GM18505 (cell line): ENCODE measurements around the gene ACAP1.
A peak's percentile ranks its signal among the peaks of the same experiment; 100 is the strongest.

Experiments used
- ATAC-seq: cut with Tn5 transposase; IDR thresholded peaks from one replicate; pipeline ENCODE4 v1.9.1; 2021; ENCODE audit not compliant: unreplicated experiment
- POLR2A ChIP-seq: IDR thresholded peaks from 4 replicates; pipeline ENCODE4 v1.6.1; 2011; ENCODE audit warnings: borderline replicate concordance; ENCODE audit not compliant: insufficient read depth, insufficient read length; ENCODE audit errors: extremely low read depth

ACAP1 gene

DNA sequence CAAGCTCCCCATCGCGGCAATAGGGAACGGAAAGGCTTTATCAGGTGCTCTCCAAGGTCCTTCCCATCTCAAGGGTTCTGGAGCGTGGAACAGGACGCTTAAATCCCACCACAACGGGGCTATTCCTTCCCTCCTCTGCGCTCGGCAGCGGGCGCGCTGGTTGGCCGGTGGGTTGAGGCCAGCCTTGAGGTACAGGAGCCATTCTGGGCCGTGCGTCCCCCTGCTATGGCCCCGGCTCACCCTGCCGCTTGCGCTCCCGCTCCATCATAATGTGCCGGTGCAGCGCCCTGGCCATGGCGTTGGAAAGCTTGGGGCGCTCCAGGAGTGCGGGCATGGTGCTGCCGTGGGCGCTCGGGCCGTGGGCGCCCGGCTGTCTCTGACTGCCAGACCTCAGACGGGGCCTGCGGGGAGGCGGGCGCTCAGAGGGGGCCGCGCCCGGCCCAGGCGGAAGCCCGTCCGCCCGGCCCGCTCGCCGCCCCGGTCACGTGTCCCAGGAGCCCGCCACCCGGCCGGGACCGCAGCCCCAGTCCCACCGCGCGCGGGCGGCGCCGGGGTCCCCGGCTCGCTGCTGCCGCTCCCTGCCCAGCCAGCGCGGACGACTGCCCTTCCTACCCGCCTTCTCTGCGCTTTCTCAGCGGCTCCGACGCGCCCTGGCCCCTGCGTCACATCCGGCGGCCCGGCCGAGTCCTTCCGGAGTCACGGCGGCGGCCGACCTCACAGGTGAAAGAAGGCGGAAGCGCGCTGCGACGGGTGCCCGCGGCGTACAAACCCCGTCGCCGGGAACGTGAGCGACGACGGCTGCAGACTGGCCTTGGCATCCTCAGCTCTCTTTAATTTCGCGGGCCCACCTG is 21.4 kb upstream of the ACAP1 start, which contains the start of gene GPS2:
TSS of gene GPS2 (minus strand) at position 642 of the 851 bp plus-strand sequence. CDS start at position 334, 308 bp downstream.
- peak; percentile 84 for TF ChIP-seq POLR2A
- ATAC-seq: peak; percentile 67

DNA sequence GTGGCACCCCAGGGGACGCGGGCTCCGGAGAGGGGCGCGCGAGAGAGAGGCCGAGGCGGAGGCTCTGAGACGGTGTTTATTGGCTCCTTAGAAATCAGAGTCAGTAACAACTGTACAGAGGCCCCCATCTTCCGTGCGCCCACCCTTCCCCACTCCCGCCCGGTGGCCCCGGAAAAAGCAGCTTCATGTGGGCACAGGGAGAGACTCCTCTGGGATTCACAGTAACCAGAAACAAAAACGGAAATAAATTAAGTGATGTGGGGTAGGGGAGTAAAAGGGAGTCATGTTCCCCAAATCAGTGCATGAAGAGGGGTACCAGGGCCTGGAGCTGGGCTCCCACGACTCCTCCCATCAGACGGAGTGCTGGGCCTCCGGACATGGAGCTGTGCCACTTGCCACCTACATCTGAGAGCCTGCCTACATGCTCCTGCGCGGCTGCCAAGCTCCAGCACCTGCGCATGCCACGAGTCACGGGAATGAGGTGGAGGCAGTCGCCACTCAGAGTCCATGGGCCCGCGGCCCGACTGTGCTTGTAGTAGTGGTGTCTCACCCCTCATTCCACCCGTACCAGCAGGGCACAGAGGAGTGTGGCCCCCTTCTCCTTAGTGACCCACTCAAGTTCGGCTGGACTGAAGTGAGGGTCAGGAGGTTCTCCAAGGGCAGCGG is 20.6 kb upstream of the ACAP1 start:
- no peak for ATAC-seq

DNA sequence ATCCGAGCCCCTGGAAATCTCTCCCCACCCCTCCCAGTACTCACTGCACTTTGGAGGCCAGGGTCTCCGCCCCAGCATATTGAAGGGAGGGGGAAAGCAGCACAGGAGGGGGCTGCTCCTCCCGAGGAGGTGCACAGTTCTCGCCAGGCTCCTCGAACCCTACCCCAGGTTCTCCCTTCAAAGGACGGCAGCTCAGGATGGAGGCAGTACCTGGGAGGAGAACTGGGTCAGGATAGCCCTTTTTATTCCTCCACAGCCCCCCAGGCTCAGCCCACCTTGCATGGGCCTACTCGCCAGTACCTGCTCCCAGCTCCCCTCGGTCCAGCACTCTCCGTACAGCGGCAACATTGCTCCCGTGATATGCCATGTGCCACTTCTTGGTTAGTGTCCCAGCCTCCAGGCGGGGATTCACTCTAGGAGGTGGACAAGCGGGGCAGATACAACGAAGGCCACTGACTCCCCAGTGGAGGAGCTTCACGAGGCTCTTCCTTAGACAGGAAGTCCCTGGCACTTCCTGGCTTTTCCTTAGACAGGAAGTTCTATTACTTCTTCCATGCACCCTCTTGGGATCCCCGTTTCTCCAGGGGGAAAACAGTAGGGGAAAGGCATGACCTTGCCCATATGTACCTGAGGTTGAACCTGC is 19.0 kb upstream of the ACAP1 start:
- no peak for ATAC-seq
- no peak for TF ChIP-seq POLR2A

More for the DNA sequence above, 20.6 kb upstream of the ACAP1 start:
- TF ChIP-seq POLR2A: no peak

DNA sequence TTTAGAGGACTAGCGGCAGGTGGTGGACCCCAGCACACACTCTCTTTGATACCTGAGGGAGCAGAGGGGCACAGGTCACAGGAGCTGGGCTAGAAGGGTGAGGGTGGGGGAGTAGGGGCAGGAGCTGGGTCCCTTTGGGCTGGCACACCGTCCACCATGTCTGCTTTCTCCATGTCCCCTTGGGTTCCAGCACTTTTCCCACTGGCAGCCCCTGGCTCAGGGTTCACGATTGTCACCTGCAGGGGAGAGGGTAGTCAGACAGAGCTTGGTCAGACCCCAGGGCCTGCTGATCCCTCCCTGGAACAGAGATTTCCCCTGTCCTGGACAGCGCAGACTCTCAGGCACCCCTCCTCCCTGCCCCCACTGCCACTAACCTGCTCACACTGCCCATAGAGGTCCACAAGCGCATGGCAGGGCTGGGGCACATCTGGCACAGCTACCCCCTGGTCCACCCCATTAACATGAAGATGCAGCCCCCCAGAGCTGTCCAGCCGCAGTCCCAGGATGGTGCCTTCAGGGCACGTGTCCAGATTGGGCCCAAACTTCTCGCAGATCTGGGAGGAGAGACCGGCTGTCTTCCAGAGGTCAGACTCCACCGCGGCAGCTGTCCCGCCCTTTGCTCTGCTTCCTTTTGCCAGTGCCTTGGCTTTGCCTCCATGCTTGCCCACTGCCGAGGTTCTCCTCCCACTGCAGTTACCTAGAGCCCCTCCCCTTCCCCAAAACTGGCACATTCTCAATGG is 18.0 kb upstream of the ACAP1 start:
- ATAC-seq: no peak
- TF ChIP-seq POLR2A: no peak

DNA sequence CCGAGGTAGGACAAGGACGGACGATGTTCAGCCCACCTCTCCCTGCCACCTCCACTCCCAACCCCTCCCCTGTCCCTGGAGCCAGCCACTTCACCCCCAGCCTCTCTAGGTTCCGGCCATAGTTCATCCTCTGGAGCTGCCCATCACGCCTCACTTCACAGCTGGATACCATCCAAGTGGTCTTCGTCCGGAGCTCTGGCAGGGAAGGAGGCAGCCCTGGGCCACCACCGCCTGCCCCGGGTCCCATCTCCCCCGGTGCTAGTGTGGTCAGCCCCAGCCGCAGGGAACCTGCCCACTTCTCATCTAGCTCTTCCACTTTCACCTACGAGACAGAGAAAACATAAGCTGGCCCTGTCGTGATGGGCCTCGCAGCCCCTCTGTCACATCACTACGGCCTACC is 14.9 kb upstream of the ACAP1 start:
- TF ChIP-seq POLR2A: no peak
- ATAC-seq: no peak

DNA sequence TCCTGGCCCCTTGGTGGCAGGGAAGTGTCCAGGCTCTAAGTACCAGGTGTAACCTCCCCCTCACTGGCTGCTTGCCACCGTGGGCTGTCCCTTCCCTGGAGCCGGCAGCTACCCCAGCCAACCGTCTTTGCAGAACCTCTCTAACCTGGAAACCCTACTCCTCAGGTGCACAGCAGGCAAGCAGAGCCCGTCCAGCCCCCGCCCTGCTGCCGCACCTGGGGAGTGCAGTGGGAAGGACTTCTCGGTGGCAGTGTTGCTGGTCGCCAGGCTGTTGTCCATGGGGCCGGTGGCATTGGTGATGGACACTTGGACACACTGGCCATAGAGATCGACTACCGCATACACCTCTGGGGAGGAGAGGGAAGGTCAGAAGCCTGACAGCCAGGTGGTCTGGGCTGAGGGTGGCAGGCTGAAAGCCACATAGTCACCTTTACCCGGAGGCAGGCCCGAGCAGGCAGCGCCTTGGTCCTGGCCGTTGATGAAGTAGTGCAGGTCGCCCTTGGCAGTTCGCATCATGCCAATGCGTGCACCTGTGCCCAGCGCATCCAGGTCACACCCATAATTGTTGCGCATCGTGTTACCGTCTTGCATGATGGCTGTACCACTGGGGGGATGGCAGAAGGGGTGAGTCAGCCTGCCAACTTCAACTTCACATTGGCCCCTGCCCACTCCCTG is 13.7 kb upstream of the ACAP1 start:
- TF ChIP-seq POLR2A: no peak
- ATAC-seq: no peak

DNA sequence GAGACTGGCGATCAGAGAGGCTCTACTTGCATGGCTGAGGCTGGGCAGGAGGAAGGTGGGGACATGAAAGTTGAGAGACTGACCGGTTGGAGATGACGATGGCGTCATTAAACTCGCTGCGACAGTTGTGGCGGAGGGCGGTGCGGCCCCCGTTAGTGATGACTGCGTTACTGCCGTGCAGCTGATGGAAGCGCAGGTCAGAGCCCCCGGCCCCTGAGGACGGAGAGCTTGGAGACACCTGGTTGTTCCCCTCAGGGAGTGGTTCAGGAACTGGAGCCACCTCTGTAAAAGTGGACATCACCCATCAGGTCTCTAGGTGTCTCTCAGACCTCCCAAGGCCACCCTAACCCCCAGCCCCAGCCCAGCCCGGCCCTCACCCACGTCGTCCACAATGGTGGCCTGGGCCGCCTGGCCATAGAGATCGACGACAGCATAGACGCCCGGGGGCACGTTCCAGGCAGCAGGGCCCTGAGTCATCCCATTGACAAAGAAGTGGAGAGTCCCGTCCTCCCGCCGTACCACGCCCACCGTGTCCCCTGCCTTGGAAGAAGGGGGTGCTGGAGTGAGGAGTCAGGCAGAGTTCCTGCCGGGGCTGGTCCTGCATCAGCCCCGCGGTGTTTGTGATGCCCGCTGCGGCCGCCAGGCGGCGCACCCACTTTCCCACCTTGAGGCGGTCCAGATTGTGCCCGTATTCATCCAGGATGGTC is 12.4 kb upstream of the ACAP1 start:
- TF ChIP-seq POLR2A: no peak
- ATAC-seq: no peak

DNA sequence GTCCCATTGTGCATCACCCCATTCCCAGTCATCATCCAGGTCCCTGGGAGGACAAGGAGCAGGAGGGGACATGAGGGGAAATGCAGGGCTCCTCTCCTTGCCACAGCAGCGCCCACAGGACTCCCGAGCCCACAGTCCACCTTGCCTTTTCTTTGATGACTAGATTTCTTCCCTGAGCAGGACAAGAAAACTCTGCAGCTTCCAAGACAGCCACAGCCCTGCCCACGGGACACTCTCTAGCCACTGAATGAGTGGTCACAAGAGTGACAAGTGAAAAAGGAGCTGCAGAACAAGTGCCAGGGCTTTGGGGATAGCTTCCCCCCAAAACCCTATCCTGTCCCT is 11.9 kb upstream of the ACAP1 start:
- no peak for TF ChIP-seq POLR2A
- ATAC-seq: no peak

DNA sequence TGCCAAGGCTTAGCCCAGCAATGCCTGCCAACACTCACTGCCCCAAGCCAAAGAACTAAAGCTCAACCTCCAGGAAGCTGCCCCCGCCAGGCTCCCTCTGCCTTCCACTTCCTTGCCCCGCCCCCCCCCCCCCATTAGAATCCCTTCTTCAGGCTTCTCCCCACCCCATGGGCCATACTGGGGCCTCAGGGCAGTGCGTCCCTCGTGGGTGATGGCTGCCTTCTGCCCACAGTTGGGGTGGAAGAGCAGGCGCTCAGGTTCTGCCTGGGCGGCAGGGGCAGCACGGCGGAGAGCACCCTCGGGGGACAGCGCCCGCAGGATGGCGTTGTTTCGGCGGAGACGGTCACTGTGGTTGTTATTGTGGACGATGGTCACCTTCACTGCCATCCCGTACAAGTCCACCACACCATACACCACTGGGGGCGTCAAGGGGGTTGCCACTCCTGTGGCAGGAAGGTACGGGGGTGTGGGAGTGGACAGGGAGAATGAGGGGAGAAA is 11.2 kb upstream of the ACAP1 start:
- ATAC-seq: no peak
- TF ChIP-seq POLR2A: no peak

DNA sequence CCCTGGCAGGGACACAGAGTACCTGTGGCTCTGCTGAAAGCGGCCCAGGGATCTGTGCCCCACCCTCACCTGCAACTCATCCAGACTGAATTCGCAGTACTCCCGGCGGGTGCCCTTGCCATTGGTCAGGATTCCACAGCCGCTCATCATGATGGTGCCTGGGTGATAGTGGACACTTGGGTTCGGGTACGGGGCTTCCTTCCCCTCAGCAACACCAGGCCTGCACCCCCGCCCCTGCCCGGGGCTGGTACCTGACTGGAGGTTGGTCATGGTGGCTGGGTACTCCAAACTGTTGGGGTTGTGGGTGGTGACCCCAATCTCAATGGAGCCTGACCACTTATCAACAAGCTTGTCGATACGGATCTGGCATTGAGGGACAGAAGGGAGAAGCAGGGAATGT is 10.1 kb upstream of the ACAP1 start:
- no peak for TF ChIP-seq POLR2A

DNA sequence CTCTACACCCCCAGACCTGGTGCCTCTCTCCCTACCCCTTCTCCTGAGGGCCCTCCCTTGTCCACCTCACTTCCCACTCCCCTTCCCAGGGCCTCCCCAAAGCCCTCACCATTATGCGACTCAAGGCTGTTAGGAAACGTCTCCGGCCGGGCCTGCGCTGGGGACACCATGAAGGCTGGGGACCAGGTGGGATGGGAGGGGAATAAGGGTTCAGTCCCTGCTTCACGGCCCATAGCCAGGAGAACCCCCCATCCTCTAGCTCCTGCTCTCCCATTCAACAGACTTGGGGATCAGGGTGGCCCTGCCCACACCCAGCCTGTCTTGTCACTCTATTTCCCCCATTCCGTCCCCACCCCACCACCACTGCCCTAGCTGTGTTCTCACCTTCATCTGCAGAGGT is 9.3 kb upstream of the ACAP1 start:
- no peak for ATAC-seq
- TF ChIP-seq POLR2A: no peak

More for the DNA sequence above, 10.1 kb upstream of the ACAP1 start:
- ATAC-seq: no peak

DNA sequence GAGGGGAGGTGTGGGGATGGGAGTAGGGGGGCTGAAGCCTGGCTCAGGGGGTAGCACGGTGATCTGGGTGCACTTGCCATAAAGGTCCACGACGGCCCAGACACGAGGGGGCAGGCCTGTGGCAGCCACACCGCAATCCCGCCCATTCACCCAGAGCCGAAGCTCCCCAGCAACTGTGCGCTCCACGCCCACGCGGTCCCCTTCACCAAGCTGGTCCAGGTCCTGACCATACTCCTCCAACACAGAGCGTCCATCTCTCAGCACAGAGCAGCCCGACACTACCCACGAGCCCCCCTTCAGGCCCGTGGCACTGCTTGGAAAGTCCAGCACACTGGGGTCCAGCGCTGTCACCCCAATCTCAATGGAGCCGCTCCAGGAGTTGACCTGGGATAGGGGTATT is 8.8 kb upstream of the ACAP1 start:
- no peak for TF ChIP-seq POLR2A
- ATAC-seq: no peak

DNA sequence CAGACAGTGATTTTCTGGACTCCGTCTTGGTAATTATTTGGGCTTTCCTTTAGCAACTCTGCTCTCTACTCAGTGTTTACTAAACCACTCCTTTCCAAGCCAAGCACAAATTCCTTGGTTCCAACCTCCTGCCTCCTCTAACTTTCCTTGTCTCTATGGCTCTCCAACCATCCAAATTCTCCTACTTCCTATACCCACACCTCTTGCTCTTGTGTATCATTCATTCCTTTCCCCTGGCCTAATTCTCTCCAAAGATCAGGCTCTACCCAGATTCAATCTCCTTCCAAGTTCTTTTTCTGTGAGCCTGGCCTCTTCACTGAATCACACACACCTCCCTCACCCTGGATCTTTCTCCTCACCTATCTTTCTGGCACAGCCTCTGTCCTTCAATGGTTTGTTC is 8.3 kb upstream of the ACAP1 start:
- TF ChIP-seq POLR2A: no peak
- no peak for ATAC-seq
